Measurements from ENCODE around the gene MEIOC.

GRCh38 chr17:44687756-44688155 lies 31.5 kb downstream of the MEIOC start:
- TF ChIP-seq, protein P1, sequence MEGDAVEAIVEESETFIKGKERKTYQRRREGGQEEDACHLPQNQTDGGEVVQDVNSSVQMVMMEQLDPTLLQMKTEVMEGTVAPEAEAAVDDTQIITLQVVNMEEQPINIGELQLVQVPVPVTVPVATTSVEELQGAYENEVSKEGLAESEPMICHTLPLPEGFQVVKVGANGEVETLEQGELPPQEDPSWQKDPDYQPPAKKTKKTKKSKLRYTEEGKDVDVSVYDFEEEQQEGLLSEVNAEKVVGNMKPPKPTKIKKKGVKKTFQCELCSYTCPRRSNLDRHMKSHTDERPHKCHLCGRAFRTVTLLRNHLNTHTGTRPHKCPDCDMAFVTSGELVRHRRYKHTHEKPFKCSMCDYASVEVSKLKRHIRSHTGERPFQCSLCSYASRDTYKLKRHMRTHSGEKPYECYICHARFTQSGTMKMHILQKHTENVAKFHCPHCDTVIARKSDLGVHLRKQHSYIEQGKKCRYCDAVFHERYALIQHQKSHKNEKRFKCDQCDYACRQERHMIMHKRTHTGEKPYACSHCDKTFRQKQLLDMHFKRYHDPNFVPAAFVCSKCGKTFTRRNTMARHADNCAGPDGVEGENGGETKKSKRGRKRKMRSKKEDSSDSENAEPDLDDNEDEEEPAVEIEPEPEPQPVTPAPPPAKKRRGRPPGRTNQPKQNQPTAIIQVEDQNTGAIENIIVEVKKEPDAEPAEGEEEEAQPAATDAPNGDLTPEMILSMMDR (IDR thresholded peaks at IDR 0.05), result no peak
- no peak for TF ChIP-seq EZH2 (IDR thresholded peaks at IDR 0.05; ENCODE audit: borderline replicate concordance, insufficient read depth, low read depth, low read length, poor library complexity, severe bottlenecking)

Measured in B cell (primary cell).